Pulmonary artery endothelial cell (primary cell): ENCODE data around the gene IL3RA. TPM values are rescaled to one million over a fixed set of nuclear protein-coding genes. Genes with fewer than 3 reads are reported as not detected.
"Not testable (repeated sequence)": the region's sequence is repeated elsewhere in the genome, so short reads cannot be mapped to it uniquely, and the experiment has no call there.

Experiments used
- DNase-seq: peaks from one replicate; pipeline ENCODE4 v3.0.0-alpha.2; 2011; ENCODE audit warnings: low read depth, low spot score
- total RNA-seq: library from RNA; depleted of rRNA; stranded (reverse); fragments of >200 nt; gene quantifications from 2 replicates; pipeline ENCODE4 v1.2.3, GENCODE V29; 2014

The IL3RA gene
- 20.2 and 28.2 TPM in 2 replicates for total RNA-seq

- no peak for DNase-seq
Observed at GRCh38 chrX:1336331-1336943, at the start of gene IL3RA. IL3RA (plus strand) TSS chrX:1336785; CDS start chrX:1341766, 4,981 bp downstream.

DNA sequence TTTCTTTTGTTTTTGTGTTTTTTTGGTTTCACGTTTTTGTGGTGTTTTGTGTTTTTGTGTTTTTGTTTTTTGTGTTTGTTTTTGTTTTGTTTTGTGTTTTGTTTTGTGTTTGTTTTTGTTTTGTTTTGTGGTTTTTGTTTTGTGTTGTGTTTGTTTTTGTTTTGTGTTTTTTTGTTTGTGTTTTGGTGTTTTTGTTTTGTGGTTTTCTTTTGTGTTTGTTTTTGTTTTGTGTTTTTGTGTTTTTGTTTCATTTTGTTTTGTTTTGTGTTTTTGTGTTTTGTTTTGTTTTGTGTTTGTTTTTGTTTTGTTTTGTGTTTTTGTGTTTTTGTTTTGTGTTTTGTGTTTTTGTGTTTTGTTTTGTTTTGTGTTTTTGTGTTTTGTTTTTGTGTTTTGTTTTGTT, 47.0 kb upstream of the IL3RA start:
- no peak for DNase-seq

- DNase-seq = no peak
Observed at GRCh38 chrX:1291110-1291740, 45.4 kb upstream of the IL3RA start.

DNA sequence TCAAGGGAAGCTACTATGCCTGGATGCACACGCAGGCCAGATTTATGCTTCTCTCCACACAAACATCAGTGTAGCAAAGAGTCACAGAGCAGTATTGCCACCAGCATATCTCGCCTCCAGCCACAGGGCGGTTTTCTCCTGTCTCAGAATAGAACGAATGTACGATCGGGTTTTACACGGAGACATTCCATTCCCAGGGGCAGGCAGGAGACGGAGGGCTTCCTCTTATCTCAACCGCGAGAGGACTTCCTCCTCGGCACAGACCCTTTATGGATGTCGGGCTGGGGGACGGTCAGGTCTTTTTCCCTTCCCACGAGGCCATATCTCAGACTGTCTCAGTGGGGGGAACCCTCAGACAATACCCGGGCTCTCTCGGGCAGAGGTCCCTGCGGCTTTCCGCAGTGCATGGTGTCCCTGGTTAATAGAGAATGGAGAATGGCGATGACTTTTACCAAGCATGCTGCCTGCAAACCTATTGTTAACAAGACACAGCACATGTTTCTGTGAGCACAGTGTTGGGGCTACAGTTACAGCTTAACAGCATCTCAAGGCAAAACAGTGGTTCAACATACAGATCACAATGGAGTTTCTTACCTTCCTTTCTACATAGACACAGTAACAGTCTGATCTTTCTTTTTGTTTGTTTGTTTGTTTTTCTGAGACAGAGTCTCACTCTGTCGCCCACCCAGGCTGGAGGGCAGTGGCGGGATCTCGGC, 43.9 kb upstream of the IL3RA start:
- DNase-seq = no peak

DNA sequence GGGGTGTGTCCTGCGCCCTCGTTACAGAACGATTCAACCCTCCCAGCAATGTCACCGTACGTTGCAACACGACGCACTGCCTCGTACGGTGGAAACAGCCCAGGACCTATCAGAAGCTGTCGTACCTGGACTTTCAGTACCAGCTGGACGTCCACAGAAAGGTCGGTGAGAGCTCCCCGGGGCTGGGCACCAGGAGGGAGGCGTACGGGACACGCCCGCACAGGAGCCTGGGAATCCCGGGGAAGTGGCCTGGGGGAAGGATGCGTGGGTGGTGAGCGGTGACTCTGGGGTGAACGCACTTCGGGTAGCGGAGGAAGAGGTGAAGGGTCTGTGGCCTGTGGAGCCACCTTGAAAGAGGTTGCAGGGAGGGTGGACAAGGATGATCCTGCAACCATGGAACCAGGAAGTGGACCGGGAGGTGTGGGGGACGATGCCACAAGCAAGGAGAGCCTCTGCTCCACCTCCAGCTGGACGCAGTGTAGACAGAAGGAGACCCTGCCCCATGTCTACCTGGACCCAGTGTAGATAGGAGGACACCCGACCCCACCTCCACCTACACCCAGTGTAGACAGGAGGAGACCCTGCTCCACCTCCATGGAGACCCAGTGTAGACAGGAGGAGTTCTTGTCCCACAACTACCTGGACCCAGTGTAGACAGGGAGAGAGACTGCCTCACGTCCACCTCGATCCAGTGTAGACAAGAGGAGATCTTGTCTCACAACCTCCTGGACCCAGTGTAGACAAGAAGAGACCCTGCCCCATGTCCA, 42.1 kb upstream of the IL3RA start:
- no peak for DNase-seq

- no peak for DNase-seq
Observed at GRCh38 chrX:1295550-1295949, 41.0 kb upstream of the IL3RA start.

- DNase-seq = not testable (repeated sequence)
Observed at GRCh38 chrX:1297591-1297990, 39.0 kb upstream of the IL3RA start.

DNA sequence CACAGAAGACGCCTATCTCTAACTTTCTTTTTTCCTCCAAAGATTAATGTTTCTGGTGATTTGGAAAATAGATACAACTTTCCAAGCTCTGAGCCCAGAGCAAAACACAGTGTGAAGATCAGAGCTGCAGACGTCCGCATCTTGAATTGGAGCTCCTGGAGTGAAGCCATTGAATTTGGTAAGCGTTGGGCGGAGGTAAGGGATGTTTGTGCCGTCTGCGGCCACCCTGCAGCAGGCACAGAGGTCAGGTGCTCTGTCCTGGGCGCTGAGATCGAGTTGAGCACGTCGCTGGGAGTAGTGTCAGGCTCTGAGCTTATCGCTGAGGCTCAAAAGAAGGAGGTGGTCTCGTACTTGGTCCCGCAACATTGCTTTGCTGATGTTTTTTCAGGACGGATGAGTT, 36.1 kb upstream of the IL3RA start:
- no peak for DNase-seq

DNA sequence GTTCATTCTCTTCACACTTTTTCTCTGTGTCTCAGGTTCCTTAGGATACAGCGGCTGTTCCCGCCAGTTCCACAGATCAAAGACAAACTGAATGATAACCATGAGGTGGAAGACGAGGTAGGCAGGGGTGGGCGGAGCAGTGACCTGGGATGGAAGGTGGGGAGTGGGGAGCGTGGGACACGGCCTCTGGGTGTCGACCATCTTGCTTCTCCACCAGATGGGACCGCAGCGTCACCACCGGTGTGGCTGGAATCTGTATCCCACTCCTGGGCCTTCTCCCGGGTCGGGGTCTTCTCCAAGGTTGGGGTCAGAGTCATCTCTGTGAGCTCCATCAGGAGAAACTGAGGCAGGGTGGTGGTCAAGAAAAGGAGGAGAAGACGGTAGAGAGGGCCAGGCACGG, 31.2 kb upstream of the IL3RA start:
- DNase-seq = no peak

DNA sequence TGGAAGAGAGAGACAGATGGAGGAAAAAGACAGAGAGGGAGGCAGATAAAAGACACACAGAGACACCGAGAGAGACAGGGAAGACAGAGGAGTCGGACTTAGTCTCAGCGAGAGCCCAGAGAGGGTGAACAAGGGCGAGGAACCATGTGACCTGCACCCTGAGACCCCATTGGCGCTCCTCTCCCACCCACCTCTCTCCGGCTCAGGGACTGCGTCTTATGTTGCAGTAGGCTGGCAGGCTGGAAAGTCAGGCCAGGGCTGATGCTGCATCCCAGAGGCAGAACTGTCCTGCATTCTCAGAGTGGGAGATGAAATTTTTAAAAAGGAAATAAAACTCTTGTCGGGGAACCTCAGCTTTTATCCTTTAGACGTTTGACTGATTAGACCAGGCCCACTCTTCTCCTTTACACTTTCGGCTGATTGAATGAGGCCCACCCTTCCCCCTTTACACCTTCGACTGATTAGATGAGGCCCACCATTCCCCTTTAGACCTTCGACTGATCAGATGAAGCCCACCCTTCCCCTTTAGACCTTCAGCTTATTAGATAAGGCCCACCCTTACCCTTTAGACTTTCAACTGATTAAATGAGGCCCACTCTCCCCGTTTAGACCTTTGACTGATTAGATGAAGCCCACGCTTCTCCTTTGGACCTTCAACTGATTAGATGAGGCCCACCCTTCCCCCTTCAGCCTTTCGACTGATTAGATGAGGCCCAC, 29.5 kb upstream of the IL3RA start:
- no peak for DNase-seq

DNA sequence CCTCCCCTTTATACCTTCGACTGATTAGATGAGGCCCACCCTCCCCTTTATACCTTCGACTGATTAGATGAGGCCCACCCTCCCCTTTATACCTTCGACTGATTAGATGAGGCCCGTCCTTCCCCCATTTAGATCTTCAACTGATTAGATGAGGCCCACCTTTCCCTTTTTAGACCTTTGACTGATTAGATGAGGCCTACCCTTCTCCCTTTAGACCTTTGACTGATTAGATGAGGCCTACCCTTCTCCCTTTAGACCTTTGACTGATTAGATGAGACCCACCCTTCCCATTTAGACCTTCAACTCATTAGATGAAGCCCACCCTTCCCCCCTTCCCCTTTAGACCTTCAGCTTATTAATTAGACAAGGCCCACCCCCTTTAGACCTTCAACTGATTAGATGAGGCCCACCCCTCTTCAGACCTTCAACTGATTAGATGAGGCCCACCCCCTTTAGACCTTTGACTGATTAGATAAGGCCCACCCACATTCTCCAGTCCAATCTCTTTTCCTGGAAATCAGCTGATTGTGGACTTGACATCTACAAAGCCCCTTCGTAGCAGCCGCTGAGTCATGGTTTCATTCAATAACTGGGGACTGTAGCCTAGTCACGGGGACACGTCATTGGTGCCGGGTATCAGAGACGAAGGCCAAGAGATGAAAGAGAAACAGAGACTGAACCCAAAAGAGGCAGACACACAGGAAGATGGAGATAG, 28.8 kb upstream of the IL3RA start:
- DNase-seq = no peak

- no peak for DNase-seq
Observed at GRCh38 chrX:1308476-1308875, 28.1 kb upstream of the IL3RA start.

- not testable (repeated sequence) for DNase-seq
Observed at GRCh38 chrX:1308917-1309316, 27.7 kb upstream of the IL3RA start.

- DNase-seq = no peak
Observed at GRCh38 chrX:1313788-1314187, 22.8 kb upstream of the IL3RA start.

GRCh38 chrX:1316527-1316926, 20.1 kb upstream of the IL3RA start:
- DNase-seq = no peak

DNA sequence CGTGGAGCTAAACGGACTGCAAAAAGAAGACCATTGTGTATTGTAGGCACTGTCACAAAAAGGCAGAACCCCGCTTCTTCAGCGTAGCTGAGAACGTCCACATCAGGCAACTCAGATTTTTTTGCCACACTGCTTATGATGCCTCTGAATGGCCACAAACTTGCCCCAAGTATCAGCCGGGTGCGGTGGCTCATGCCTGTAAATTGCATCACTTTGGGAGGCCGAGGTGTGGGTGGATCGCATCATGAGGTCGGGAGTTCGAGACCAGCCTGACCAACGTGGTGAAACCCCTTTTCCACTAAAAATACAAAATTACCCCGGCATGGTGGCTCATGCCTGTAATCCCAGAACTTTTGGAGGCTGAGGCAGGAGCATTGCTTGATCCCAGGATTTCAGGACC, 14.9 kb upstream of the IL3RA start:
- DNase-seq = no peak

- DNase-seq = no peak
Observed at GRCh38 chrX:1322393-1322792, 14.2 kb upstream of the IL3RA start.

GRCh38 chrX:1323315-1323714, 13.3 kb upstream of the IL3RA start:
- no peak for DNase-seq

- DNase-seq = no peak
Observed at GRCh38 chrX:1325515-1326116, 11.0 kb upstream of the IL3RA start.

DNA sequence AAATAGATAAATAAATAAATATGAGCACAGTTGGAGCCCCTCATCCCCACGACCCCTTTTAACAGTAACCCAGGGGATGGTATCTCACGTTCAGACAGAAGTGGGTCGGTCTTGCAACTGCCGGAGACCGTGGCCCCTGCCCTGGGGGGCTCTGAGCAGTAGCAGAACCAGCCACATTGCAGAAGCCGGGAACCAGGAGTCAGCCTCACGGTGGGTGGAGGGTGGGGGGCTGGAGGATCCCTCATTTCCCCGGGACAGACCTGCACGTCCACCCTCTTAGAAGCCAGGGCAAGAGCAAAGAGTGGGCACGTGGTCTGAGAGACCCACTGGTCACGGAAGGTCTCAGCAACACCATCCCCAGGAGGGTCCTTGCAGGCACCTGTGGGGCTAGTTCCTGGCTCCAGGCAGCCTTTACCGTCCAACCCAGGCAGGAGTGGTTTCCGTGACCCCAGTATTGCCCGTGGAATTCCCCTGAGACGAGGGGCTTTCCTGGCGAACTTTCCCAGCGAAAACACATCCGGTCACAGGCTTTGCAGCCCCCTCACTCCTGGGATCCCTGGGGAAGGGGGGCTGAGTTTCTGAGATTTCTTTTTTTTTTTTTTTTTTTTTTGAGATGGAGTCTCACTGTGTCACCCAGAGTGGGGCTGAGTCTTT, 8.8 kb upstream of the IL3RA start:
- no peak for DNase-seq
